ENCODE results near the gene TMUB1. TPM values are rescaled to one million over a fixed set of nuclear protein-coding genes. Genes with fewer than 3 reads are reported as not detected.

TMUB1 gene
- total and polyA plus RNA-seq, 2 donors (not counting 1 experiment from before 2014, with no cell fraction given): 49.2 to 102 TPM

GRCh38 chr7:151057506-151057988 is 25.7 kb downstream of the TMUB1 start, which contains the start of gene CDK5:
Gene CDK5 (minus strand): TSS chr7:151057897. CDS start chr7:151057848, 49 bp downstream.
- Mint-ChIP-seq H3K27ac (peak within 1 kb of the TSS; percentile 94), H3K27me3 (peaks cover 2% of the 10 kb centered on the region), H3K9me3 (ENCODE audit: insufficient read depth) (no peaks in the 10 kb centered on the region), H3K4me3 (peak within 1 kb of the TSS; percentile 96), H3K4me1 (peaks cover 39% of the 10 kb centered on the region)
- intact Hi-C loops (cut with micrococcal nuclease): loop anchor here (1.0 to 5.0 kb wide), 2 partner anchors 45 to 170 kb away; partner anchors contain the start of gene ABCF2
- peak within 1 kb of the TSS; percentile 89 for H3K9ac ChIP-seq (ENCODE audit: low read length)
- H3K9me3 ChIP-seq (ENCODE audit: control extremely low read depth in 1 of 3, control insufficient read depth in 2 of 3, insufficient read depth in 1 of 3, low read length in 2 of 3): no peaks in the 10 kb centered on the region
- ChIA-PET POLR2A (interaction anchor here (1.3 kb wide), 1 partner anchor 44 kb away, joined by 7 read pairs; no protein-coding TSS in a partner anchor), CTCF (interaction anchor here (1.6 kb wide), 1 partner anchor 39 kb away, joined by 4 read pairs; no protein-coding TSS in a partner anchor)
- H3K4me3 ChIP-seq (ENCODE audit: control extremely low read depth in 1 of 5, extremely low read depth in 1 of 5, insufficient read depth in 1 of 5, low read depth in 2 of 5, low read length in 4 of 5): peak within 1 kb of the TSS; percentile 72 to 91 (median 85)
- peak within 1 kb of the TSS; percentile 100 for H3K4me2 ChIP-seq (replicated peaks; ENCODE audit: low read depth, low read length, poor library complexity, severe bottlenecking)
- peak; percentile 0 for ATAC-seq (ENCODE audit: low read depth)
- peak within 1 kb of the TSS; percentile 98 for H2AFZ ChIP-seq (ENCODE audit: insufficient read depth, low read depth, low read length, poor library complexity, severe bottlenecking)
- peak within 1 kb of the TSS; percentile 79 to 82 for H3K27ac ChIP-seq (ENCODE audit: low read length in 2 of 2)
- peaks cover 23 to 40% of the 10 kb centered on the region in 2 donors for H3K4me1 ChIP-seq (ENCODE audit: control insufficient read depth in 2 of 2, insufficient read depth in 2 of 2, low read length in 2 of 2)
- under 1% methylated on average over 30 of the region's 30 CpGs for WGBS (ENCODE audit: insufficient coverage)
- no peak for DNase-seq
- peaks cover 27% of the 10 kb centered on the region for H4K20me1 ChIP-seq (ENCODE audit: control insufficient read depth, insufficient read depth, low read length, poor library complexity, severe bottlenecking)
- H3K27me3 ChIP-seq (replicated peaks in 1 of 4; ENCODE audit: control extremely low read depth in 1 of 4, control insufficient read depth in 3 of 4, insufficient read depth in 4 of 4, low read length in 3 of 4): no peaks in the 10 kb centered on the region
- peaks cover 37% of the 10 kb centered on the region for H3K79me2 ChIP-seq (ENCODE audit: control insufficient read depth, insufficient read depth, low read length)
- no peaks in the 10 kb centered on the region for H3K36me3 ChIP-seq (replicated peaks in 1 of 2; ENCODE audit: control extremely low read depth in 1 of 2, control insufficient read depth in 1 of 2, extremely low read depth in 1 of 2, insufficient read depth in 2 of 2, low read length in 1 of 2)
- TF ChIP-seq EZH2 (IDR thresholded peaks at IDR 0.05; ENCODE audit: borderline replicate concordance, insufficient read depth, low read depth, low read length, poor library complexity, severe bottlenecking) (no peak), CTCF (IDR thresholded peaks at IDR 0.05) (no peak)

Measured in B cell (primary cell).